ENCODE results near the gene PRDM15. TPM values are rescaled to one million over a fixed set of nuclear protein-coding genes. Genes with fewer than 3 reads are reported as not detected.

PRDM15 gene
- total RNA-seq, 1 donor from 2014 or later: 12.0 TPM

- TF ChIP-seq CTCF (conservative IDR thresholded peaks at IDR 0.05): no peak
- Mint-ChIP-seq H3K4me1 (no peaks in the 10 kb centered on the region), H3K36me3 (ENCODE audit: low read depth) (no peaks in the 10 kb centered on the region), H3K4me3 (no peak overlapping the region), H3K9me3 (no peaks in the 10 kb centered on the region), H3K27ac (ENCODE audit: unreplicated experiment) (no peak overlapping the region), H3K27me3 (ENCODE audit: low read depth) (no peaks in the 10 kb centered on the region)
- DNase-seq (ENCODE audit: low read depth, low spot score): no peak
Observed at GRCh38 chr21:41830145-41830707, 48.9 kb downstream of the PRDM15 start.

GRCh38 chr21:41828884-41829360, 50.2 kb downstream of the PRDM15 start:
- H3K27ac Mint-ChIP-seq (ENCODE audit: unreplicated experiment): no peak overlapping the region
- H3K27me3 Mint-ChIP-seq (ENCODE audit: low read depth): no peaks in the 10 kb centered on the region

GRCh38 chr21:41827951-41828883, 50.9 kb downstream of the PRDM15 start:
- Mint-ChIP-seq H3K4me3 (no peak overlapping the region), H3K4me1 (no peaks in the 10 kb centered on the region), H3K36me3 (ENCODE audit: low read depth) (no peaks in the 10 kb centered on the region), H3K9me3 (no peaks in the 10 kb centered on the region), H3K27ac (ENCODE audit: unreplicated experiment) (no peak overlapping the region), H3K27me3 (ENCODE audit: low read depth) (no peaks in the 10 kb centered on the region)
- TF ChIP-seq CTCF (conservative IDR thresholded peaks at IDR 0.05): no peak
- DNase-seq (ENCODE audit: low read depth, low spot score): no peak

More at GRCh38 chr21:41828884-41829360, 50.2 kb downstream of the PRDM15 start:
- no peak for TF ChIP-seq CTCF (conservative IDR thresholded peaks at IDR 0.05)
- Mint-ChIP-seq H3K4me1 (no peaks in the 10 kb centered on the region), H3K9me3 (no peaks in the 10 kb centered on the region), H3K36me3 (ENCODE audit: low read depth) (no peaks in the 10 kb centered on the region), H3K4me3 (no peak overlapping the region)
- DNase-seq (ENCODE audit: low read depth, low spot score): no peak

GRCh38 chr21:41825881-41826280, 53.3 kb downstream of the PRDM15 start:
- no peaks in the 10 kb centered on the region for H3K9me3 Mint-ChIP-seq
- H3K27ac Mint-ChIP-seq (ENCODE audit: unreplicated experiment): no peak overlapping the region
- DNase-seq (ENCODE audit: low read depth, low spot score): no peak
- H3K4me1 Mint-ChIP-seq: no peaks in the 10 kb centered on the region
- H3K36me3 Mint-ChIP-seq (ENCODE audit: low read depth): no peaks in the 10 kb centered on the region
- H3K27me3 Mint-ChIP-seq (ENCODE audit: low read depth): no peaks in the 10 kb centered on the region
- H3K4me3 Mint-ChIP-seq: no peak overlapping the region
- no peak for TF ChIP-seq CTCF (conservative IDR thresholded peaks at IDR 0.05)

GRCh38 chr21:41825216-41825615, 53.9 kb downstream of the PRDM15 start:
- Mint-ChIP-seq H3K27me3 (ENCODE audit: low read depth) (no peaks in the 10 kb centered on the region), H3K4me1 (no peaks in the 10 kb centered on the region), H3K9me3 (no peaks in the 10 kb centered on the region), H3K4me3 (no peak overlapping the region), H3K36me3 (ENCODE audit: low read depth) (no peaks in the 10 kb centered on the region), H3K27ac (ENCODE audit: unreplicated experiment) (no peak overlapping the region)
- TF ChIP-seq CTCF (conservative IDR thresholded peaks at IDR 0.05): no peak
- DNase-seq (ENCODE audit: low read depth, low spot score): no peak
